Measurements from ENCODE around the gene HAUS5. TPM values are rescaled to one million over a fixed set of nuclear protein-coding genes. Genes with fewer than 3 reads are reported as not detected.

Gene HAUS5
- polyA plus RNA-seq, 1 donor, result 13.3 TPM

DNA sequence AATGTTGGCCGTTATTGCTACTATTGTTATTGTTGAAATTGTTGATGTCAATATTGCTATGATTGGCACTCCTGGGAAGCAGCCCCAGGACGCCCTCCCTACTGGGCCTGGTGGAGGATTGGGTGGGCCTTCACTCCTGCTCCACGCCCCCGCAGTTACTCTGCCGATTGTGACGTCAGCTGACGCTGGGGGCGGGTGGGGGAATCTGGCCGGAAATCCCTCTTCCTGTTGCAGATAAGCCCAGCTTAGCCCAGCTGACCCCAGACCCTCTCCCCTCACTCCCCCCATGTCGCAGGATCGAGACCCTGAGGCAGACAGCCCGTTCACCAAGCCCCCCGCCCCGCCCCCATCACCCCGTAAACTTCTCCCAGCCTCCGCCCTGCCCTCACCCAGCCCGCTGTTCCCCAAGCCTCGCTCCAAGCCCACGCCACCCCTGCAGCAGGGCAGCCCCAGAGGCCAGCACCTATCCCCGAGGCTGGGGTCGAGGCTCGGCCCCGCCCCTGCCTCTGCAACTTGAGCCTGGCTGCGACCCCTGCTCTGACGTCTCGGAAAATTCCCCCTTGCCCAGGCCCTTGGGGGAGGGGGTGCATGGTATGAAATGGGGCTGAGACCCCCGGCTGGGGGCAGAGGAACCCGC is 29.1 kb downstream of the HAUS5 start, which contains the start of gene ETV2:
ETV2 (plus strand) TSS at position 231 of the 637 bp plus-strand sequence. CDS start 716 bp downstream, outside the sequence.
- Histone ChIP-seq H3K27ac (ENCODE audit: low read length) (no peak within 1 kb of the TSS), H3K4me1 (ENCODE audit: control insufficient read depth, insufficient read depth, low read length) (peaks cover 24% of the 10 kb centered on the region), H3K27me3 (ENCODE audit: control insufficient read depth, insufficient read depth, low read length) (peaks cover 7% of the 10 kb centered on the region), H3K36me3 (ENCODE audit: control insufficient read depth, insufficient read depth, low read length) (peaks cover 18% of the 10 kb centered on the region), H3K4me3 (ENCODE audit: low read length) (no peak within 1 kb of the TSS), H3K9me3 (ENCODE audit: control insufficient read depth, low read depth, low read length) (no peaks in the 10 kb centered on the region)
- DNase-seq, result peak; percentile 33 to 41
- no CpG with 5 or more reads among the region's 28 CpGs for WGBS (ENCODE audit: insufficient coverage, low lambda C conversion rate)

DNA sequence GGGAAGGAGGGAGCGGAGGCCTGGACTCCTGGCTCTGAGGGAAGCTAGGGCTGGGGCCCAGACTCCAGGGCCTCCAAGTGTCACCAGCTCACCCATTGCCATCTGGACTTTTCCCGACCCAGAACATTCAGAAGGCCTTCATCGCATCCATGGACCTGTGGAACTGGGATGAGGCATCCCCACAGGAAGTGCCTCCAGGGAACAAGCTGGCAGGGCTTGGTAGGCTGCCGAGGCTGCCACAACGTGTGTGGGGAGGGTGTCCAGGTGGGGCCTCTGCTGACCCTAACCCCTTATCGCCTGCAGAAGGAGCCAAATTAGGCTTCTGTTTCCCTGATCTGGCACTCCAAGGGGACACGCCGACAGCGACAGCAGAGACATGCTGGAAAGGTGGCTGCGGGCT is 29.8 kb downstream of the HAUS5 start:
- H3K27me3 ChIP-seq (ENCODE audit: control insufficient read depth, insufficient read depth, low read length), result peaks cover 7% of the 10 kb centered on the region
- no peak for DNase-seq
- no CpG with 5 or more reads among the region's 10 CpGs for WGBS (ENCODE audit: insufficient coverage, low lambda C conversion rate)
- H3K9me3 ChIP-seq (ENCODE audit: control insufficient read depth, low read depth, low read length), result no peaks in the 10 kb centered on the region
- H3K4me3 ChIP-seq (ENCODE audit: low read length), result no peak overlapping the region
- no peak overlapping the region for H3K27ac ChIP-seq (ENCODE audit: low read length)
- peaks cover 11% of the 10 kb centered on the region for H3K36me3 ChIP-seq (ENCODE audit: control insufficient read depth, insufficient read depth, low read length)
- peaks cover 24% of the 10 kb centered on the region for H3K4me1 ChIP-seq (ENCODE audit: control insufficient read depth, insufficient read depth, low read length)

DNA sequence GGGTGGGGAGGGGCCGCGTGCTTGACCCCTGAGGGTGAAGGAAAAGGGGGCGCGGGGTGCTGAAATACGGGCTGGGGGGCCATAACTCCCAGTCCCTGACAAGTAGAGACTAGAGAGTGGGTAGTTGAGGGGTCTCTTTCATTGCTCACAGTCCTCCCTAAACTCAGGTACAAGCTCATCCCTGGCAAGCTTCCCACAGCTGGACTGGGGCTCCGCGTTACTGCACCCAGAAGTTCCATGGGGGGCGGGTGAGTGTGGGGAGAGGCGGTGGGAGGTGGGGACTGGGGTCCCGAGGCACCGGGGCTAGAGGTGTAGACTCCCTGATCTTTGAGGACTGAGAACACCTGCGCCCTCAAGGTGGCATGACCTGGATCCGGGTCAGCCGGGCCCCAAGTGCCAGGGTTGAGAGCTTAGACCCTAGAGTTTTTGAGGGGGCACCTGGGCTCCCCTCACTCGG is 30.3 kb downstream of the HAUS5 start:
- WGBS (ENCODE audit: insufficient coverage, low lambda C conversion rate), result no CpG with 5 or more reads among the region's 15 CpGs
- peaks cover 27% of the 10 kb centered on the region for H3K4me1 ChIP-seq (ENCODE audit: control insufficient read depth, insufficient read depth, low read length)
- H3K27me3 ChIP-seq (ENCODE audit: control insufficient read depth, insufficient read depth, low read length), result peaks cover 7% of the 10 kb centered on the region
- H3K27ac ChIP-seq (ENCODE audit: low read length), result peak overlapping the region; percentile 58
- H3K4me3 ChIP-seq (ENCODE audit: low read length), result peak overlapping the region; percentile 73
- no peaks in the 10 kb centered on the region for H3K9me3 ChIP-seq (ENCODE audit: control insufficient read depth, low read depth, low read length)
- peak in 1 of 2 donors; percentile 13 for DNase-seq
- H3K36me3 ChIP-seq (ENCODE audit: control insufficient read depth, insufficient read depth, low read length), result peaks cover 6% of the 10 kb centered on the region

DNA sequence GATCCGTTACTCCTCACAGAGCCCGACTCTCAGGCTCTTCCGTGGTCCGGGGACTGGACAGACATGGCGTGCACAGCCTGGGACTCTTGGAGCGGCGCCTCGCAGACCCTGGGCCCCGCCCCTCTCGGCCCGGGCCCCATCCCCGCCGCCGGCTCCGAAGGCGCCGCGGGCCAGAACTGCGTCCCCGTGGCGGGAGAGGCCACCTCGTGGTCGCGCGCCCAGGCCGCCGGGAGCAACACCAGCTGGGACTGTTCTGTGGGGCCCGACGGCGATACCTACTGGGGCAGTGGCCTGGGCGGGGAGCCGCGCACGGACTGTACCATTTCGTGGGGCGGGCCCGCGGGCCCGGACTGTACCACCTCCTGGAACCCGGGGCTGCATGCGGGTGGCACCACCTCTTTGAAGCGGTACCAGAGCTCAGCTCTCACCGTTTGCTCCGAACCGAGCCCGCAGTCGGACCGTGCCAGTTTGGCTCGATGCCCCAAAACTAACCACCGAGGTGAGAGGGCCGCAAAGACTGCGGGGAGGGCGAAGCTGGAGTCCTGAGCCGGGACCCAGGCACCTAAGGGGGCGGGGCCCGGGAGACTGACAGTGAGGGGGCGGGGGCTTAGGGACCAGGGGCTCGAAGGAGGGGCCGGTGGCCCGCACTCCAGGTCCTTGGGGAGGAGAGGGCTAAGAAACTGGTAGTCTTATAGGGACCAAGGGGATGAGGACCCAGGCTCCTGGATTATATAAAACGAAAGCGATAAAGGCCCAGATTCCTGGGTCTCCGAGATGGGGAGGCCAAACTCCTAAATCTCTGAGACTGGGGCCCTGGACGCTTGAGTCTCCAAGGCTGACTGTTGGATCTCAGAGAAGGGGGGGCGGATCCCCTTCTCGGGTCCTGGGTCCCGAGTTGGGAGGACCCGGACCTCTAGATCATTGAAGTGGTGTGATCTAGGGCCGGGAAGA is 31.0 kb downstream of the HAUS5 start:
- no peaks in the 10 kb centered on the region for H3K9me3 ChIP-seq (ENCODE audit: control insufficient read depth, low read depth, low read length)
- peak overlapping the region; percentile 99 for H3K27ac ChIP-seq (ENCODE audit: low read length)
- peaks cover 7% of the 10 kb centered on the region for H3K27me3 ChIP-seq (ENCODE audit: control insufficient read depth, insufficient read depth, low read length)
- no CpG with 5 or more reads among the region's 69 CpGs for WGBS (ENCODE audit: insufficient coverage, low lambda C conversion rate)
- H3K4me1 ChIP-seq (ENCODE audit: control insufficient read depth, insufficient read depth, low read length), result peaks cover 27% of the 10 kb centered on the region
- H3K4me3 ChIP-seq (ENCODE audit: low read length), result peak overlapping the region; percentile 73
- peak; percentile 88 to 96 for DNase-seq
- H3K36me3 ChIP-seq (ENCODE audit: control insufficient read depth, insufficient read depth, low read length), result no peaks in the 10 kb centered on the region

DNA sequence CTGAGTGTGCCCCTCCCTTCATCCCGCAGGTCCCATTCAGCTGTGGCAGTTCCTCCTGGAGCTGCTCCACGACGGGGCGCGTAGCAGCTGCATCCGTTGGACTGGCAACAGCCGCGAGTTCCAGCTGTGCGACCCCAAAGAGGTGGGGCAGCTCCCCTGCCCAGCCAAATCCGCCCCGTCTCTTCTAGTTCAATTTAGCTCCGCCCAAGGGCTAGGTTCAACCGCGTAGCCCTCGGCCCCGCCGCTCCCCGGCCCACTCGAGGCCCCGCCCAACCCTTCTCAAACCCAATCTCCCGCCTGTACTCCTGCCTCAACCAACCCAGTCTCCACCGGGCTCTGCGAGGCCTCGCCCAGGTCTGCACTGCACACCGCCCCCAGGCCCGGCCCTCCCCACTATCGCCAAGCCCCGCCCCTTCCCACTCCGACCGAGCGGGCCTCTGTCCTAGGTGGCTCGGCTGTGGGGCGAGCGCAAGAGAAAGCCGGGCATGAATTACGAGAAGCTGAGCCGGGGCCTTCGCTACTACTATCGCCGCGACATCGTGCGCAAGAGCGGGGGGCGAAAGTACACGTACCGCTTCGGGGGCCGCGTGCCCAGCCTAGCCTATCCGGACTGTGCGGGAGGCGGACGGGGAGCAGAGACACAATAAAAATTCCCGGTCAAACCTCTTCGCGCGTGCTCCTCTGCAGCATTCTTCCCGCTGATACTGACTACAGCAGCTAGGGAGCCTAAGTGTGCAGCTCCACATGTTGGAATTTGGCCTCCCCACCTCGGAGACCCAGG is 31.9 kb downstream of the HAUS5 start:
- peaks cover 7% of the 10 kb centered on the region for H3K27me3 ChIP-seq (ENCODE audit: control insufficient read depth, insufficient read depth, low read length)
- H3K4me1 ChIP-seq (ENCODE audit: control insufficient read depth, insufficient read depth, low read length), result peaks cover 27% of the 10 kb centered on the region
- peak; percentile 96 to 98 for DNase-seq
- peak overlapping the region; percentile 73 for H3K4me3 ChIP-seq (ENCODE audit: low read length)
- H3K9me3 ChIP-seq (ENCODE audit: control insufficient read depth, low read depth, low read length), result no peaks in the 10 kb centered on the region
- WGBS (ENCODE audit: insufficient coverage, low lambda C conversion rate), result no CpG with 5 or more reads among the region's 60 CpGs
- no peaks in the 10 kb centered on the region for H3K36me3 ChIP-seq (ENCODE audit: control insufficient read depth, insufficient read depth, low read length)
- H3K27ac ChIP-seq (ENCODE audit: low read length), result peak overlapping the region; percentile 99

DNA sequence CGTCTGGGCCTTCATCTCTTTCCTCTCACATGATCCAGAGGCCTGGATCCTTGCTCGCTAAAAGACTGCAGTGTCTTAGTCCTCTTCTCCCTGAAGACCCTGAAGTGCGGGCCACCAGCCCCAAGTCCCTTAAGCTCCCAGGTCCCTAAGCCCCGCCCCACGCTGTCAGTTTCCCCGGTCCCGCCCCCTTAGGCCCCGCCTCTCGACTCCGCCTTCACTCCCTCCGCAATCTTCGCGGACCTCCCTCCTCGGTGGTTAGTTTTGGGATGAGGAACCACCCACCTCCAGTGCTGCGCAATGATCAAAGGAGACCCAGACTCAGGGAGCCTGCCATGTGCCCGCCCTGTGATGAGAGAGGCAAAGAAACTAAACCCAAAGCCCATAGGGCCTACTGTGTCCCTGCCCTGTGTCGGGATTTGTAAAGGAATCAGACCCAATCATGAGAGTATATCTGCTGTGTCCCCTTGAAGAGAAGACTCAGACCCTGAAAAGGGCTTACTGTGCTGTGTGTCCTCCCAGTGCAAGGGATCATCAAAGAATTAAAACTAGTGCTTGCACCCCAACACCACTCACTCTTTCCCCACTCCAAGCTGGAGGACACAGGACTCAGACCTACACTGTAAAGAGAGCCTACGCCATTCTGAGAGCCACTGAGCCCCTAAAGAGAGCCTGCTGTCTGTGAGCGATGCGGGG is 32.6 kb downstream of the HAUS5 start:
- Histone ChIP-seq H3K27me3 (ENCODE audit: control insufficient read depth, insufficient read depth, low read length) (peaks cover 7% of the 10 kb centered on the region), H3K36me3 (ENCODE audit: control insufficient read depth, insufficient read depth, low read length) (no peaks in the 10 kb centered on the region), H3K4me3 (ENCODE audit: low read length) (peak overlapping the region; percentile 73), H3K27ac (ENCODE audit: low read length) (peak overlapping the region; percentile 99), H3K9me3 (ENCODE audit: control insufficient read depth, low read depth, low read length) (no peaks in the 10 kb centered on the region), H3K4me1 (ENCODE audit: control insufficient read depth, insufficient read depth, low read length) (peaks cover 27% of the 10 kb centered on the region)
- no CpG with 5 or more reads among the region's 20 CpGs for WGBS (ENCODE audit: insufficient coverage, low lambda C conversion rate)
- no peak for DNase-seq

DNA sequence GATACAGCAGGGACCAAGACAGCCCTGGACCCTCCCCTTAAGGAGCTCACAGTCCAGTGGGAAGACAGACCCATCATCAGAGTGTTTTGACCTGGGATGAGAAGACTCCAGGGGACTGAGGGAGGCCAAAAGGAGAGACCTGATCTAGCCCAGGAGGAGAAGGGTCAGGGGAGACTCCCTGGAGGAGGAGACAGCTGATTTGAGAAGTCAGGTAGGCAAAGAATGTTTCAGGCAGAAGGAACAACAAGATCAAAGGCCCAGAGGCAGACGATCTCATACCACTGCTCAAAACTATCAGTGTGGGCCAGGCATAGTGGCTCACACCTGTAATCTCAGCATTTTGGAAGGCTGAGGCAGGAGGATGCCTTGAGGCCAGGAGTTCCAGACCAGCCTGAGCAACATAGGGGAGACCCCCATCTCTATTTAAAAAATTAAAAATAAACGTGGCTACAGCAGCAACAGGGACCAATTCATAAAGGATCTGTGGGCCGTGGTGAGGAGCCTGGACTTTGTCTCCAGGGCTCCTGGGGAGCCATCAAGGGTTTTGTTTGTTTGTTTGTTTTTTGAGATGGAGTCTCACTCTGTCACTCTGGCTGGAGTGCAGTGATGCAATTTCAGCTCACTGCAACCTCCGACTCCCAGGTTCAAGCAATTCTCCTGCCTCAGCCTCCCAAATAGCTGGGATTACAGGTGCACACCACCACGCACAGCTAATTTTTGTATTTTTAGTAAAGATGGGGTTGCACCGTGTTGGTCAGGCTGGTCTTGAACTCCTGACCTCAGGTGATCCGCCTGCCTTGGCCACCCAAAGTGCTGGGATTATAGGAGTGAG is 33.4 kb downstream of the HAUS5 start:
- H3K9me3 ChIP-seq (ENCODE audit: control insufficient read depth, low read depth, low read length), result no peaks in the 10 kb centered on the region
- peaks cover 27% of the 10 kb centered on the region for H3K4me1 ChIP-seq (ENCODE audit: control insufficient read depth, insufficient read depth, low read length)
- H3K27me3 ChIP-seq (ENCODE audit: control insufficient read depth, insufficient read depth, low read length), result peaks cover 7% of the 10 kb centered on the region
- H3K4me3 ChIP-seq (ENCODE audit: low read length), result no peak overlapping the region
- H3K36me3 ChIP-seq (ENCODE audit: control insufficient read depth, insufficient read depth, low read length), result peaks cover 4% of the 10 kb centered on the region
- no peak overlapping the region for H3K27ac ChIP-seq (ENCODE audit: low read length)
- WGBS (ENCODE audit: insufficient coverage, low lambda C conversion rate), result no CpG with 5 or more reads among the region's 7 CpGs
- no peak for DNase-seq

DNA sequence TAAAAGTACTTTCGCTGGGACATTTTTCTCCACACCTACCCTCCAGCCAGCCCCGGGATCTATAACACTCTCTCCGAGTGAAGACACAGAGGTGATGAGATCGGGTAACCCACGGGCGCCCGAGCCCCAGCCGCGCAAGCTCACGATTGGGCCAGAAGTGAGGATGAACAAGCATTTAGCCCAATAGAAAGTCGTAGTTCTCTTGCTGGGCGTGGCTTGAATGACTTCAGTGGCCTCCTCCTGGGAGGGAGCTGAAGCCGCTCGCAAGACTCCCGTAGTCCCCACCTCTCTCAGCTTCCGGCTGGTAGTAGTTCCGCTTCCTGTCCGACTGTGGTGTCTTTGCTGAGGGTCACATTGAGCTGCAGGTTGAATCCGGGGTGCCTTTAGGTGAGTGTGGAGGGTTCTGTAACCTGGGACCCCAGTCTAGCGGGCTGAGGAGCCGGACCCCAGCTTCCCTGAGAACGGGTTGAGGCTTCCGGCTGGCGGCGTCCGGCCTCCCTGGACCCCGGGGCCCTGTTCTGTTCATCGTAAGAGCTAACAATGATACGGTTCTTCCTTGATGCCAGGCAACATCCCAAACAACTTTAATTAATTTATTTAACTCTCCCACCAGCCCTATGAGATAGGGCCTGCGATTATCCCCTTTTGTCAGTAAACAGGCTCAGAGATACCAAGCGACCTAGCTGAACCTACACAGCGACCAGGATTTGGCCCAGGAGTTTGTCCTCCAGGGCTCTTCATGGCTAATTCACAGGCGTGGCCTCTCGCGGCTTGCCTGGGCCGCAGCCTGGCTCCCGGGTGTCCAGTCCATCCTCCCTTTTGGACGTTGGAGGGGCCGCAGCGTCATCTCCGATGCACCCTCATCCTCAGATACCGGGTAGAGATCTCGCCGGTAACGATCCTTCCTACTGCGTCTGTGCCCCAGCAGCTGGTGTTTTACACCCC is 35.8 kb downstream of the HAUS5 start, which contains the start of gene COX6B1:
COX6B1 (plus strand) TSS at position 307 of the 945 bp plus-strand sequence. CDS start 2,921 bp downstream, outside the sequence.
- H3K27ac ChIP-seq (ENCODE audit: low read length), result peak within 1 kb of the TSS; percentile 55
- peaks cover 10% of the 10 kb centered on the region for H3K4me1 ChIP-seq (ENCODE audit: control insufficient read depth, insufficient read depth, low read length)
- no CpG with 5 or more reads among the region's 46 CpGs for WGBS (ENCODE audit: insufficient coverage, low lambda C conversion rate)
- H3K36me3 ChIP-seq (ENCODE audit: control insufficient read depth, insufficient read depth, low read length), result peaks cover 15% of the 10 kb centered on the region
- DNase-seq, result peak; percentile 95 to 98
- peak within 1 kb of the TSS; percentile 73 for H3K4me3 ChIP-seq (ENCODE audit: low read length)
- H3K9me3 ChIP-seq (ENCODE audit: control insufficient read depth, low read depth, low read length), result no peaks in the 10 kb centered on the region
- H3K27me3 ChIP-seq (ENCODE audit: control insufficient read depth, insufficient read depth, low read length), result no peaks in the 10 kb centered on the region
